B cell (primary cell): ENCODE measurements around the gene SLC3A2. TPM values are rescaled to one million over a fixed set of nuclear protein-coding genes. Genes with fewer than 3 reads are reported as not detected.

Experiments used
- ATAC-seq: fragments of 200-7000 bp; cut with Tn5 transposase; one replicate; pipeline ENCODE4 v1.10.0; 2021; ENCODE audit warnings: low read depth, mild to moderate bottlenecking, moderate number of reproducible peaks, moderate library complexity
- CTCF ChIA-PET: fragments of 350-600 bp; sonication (Branson Sonifier 250); formaldehyde crosslinking; loops from one replicate; lab custom pipeline; 2021; ENCODE audit warnings: antibody characterized with exemption, inconsistent platforms; lab: Charles Lee
- POLR2A ChIA-PET: fragments of 350-600 bp; sonication (Branson Sonifier 250); formaldehyde crosslinking; loops from one replicate; lab custom pipeline; 2021; ENCODE audit warnings: antibody characterized with exemption; lab: Charles Lee
- DNase-seq: peaks from one replicate; pipeline ENCODE4 v3.0.0; 2013
- H2AFZ ChIP-seq: 2 replicates; pipeline ENCODE4 v1.6.1; 2012; ENCODE audit warnings: mild to moderate bottlenecking, low read depth, low read length; ENCODE audit not compliant: insufficient read depth, poor library complexity, severe bottlenecking
- H3K27ac ChIP-seq, 2 donors: 1 replicate in 1 of 2; 2 replicates in 1 of 2; pipeline ENCODE4 v1.5.1; 2012 to 2013; ENCODE audit warnings: low read length in 2 of 2, mild to moderate bottlenecking in 2 of 2, moderate library complexity in 1 of 2
- H3K27me3 ChIP-seq, 4 experiments: fragments of 200-600 bp in 1 of 4; sonication (generic) in 1 of 4; replicated peaks in 1 of 4; 1 replicate in 2 of 4; 2 replicates in 2 of 4; pipeline versions ENCODE4 v1.6.1 to v1.7.0; 2013 to 2016; ENCODE audit warnings: low read length in 3 of 4, mild to moderate bottlenecking in 2 of 4, mixed read lengths in 1 of 4, moderate library complexity in 1 of 4; ENCODE audit not compliant: insufficient read depth in 4 of 4, control insufficient read depth in 3 of 4; ENCODE audit errors: control extremely low read depth in 1 of 4
- H3K36me3 ChIP-seq, 2 experiments: replicated peaks in 1 of 2; 1 replicate in 1 of 2; 2 replicates in 1 of 2; pipeline versions ENCODE4 v1.6.1 to v1.7.1; 2013; ENCODE audit warnings: low read length in 1 of 2; ENCODE audit not compliant: insufficient read depth in 2 of 2, control insufficient read depth in 1 of 2; ENCODE audit errors: control extremely low read depth in 1 of 2, extremely low read depth in 1 of 2
- H3K4me1 ChIP-seq, 2 donors: fragments of 200-600 bp in 1 of 2; sonication (generic) in 1 of 2; 1 replicate in 1 of 2; 2 replicates in 1 of 2; pipeline versions ENCODE4 v1.5.1 to v1.6.1; 2013 to 2017; ENCODE audit warnings: low read length in 2 of 2; ENCODE audit not compliant: control insufficient read depth in 2 of 2, insufficient read depth in 2 of 2
- H3K4me2 ChIP-seq: replicated peaks from 2 replicates; pipeline ENCODE3; 2012; ENCODE audit warnings: mild to moderate bottlenecking, low read depth, low read length; ENCODE audit not compliant: poor library complexity, severe bottlenecking
- H3K4me3 ChIP-seq, 5 experiments: fragments of 200-600 bp in 1 of 5; sonication (generic) in 1 of 5; 1 replicate in 3 of 5; 2 replicates in 2 of 5; pipeline versions ENCODE4 v1.5.1 to v1.7.0; 2011 to 2016; ENCODE audit warnings: low read length in 4 of 5, mild to moderate bottlenecking in 4 of 5, low read depth in 2 of 5, control low read depth in 1 of 5, moderate library complexity in 1 of 5; ENCODE audit not compliant: insufficient read depth in 1 of 5; ENCODE audit errors: control extremely low read depth in 1 of 5, extremely low read depth in 1 of 5
- H3K79me2 ChIP-seq: fragments of 200-600 bp; sonication (generic); one replicate; pipeline ENCODE4 v1.6.0; 2016; ENCODE audit warnings: low read length; ENCODE audit not compliant: control insufficient read depth, insufficient read depth
- H3K9ac ChIP-seq: fragments of 200-600 bp; sonication (generic); 2 replicates; pipeline ENCODE4 v1.6.1; 2017; ENCODE audit warnings: mild to moderate bottlenecking, low read length, moderate library complexity
- H3K9me3 ChIP-seq, 3 donors: one replicate each; pipeline versions ENCODE4 v1.6.1 to v1.7.1; 2013; ENCODE audit warnings: low read length in 2 of 3; ENCODE audit not compliant: control insufficient read depth in 2 of 3, insufficient read depth in 1 of 3; ENCODE audit errors: control extremely low read depth in 1 of 3
- H4K20me1 ChIP-seq: 2 replicates; pipeline ENCODE4 v1.6.0; 2012; ENCODE audit warnings: mild to moderate bottlenecking, low read length; ENCODE audit not compliant: insufficient read depth, control insufficient read depth, poor library complexity, severe bottlenecking
- H3K27ac Mint-ChIP-seq: one replicate; pipeline ENCODE4 v1.8.0; 2021; ENCODE audit warnings: mixed read lengths
- H3K27me3 Mint-ChIP-seq: one replicate; pipeline ENCODE4 v1.8.0; 2021; ENCODE audit warnings: mixed read lengths
- H3K4me1 Mint-ChIP-seq: one replicate; pipeline ENCODE4 v1.8.0; 2021; ENCODE audit warnings: mixed read lengths
- H3K4me3 Mint-ChIP-seq: one replicate; pipeline ENCODE4 v1.8.0; 2021; ENCODE audit warnings: mixed read lengths
- H3K9me3 Mint-ChIP-seq: one replicate; pipeline ENCODE4 v1.8.0; 2022; ENCODE audit warnings: mixed read lengths; ENCODE audit not compliant: insufficient read depth
- EZH2 ChIP-seq: IDR thresholded peaks from 2 replicates; pipeline ENCODE4 v1.6.1; 2012; ENCODE audit warnings: borderline replicate concordance, low read depth, mild to moderate bottlenecking, moderate library complexity, low read length; ENCODE audit not compliant: insufficient read depth, poor library complexity, severe bottlenecking
- WGBS: methylation state at CpG from one replicate; pipeline ENCODE4 v1.1.5; 2013; ENCODE audit warnings: missing lambda C conversion rate; ENCODE audit not compliant: insufficient coverage; 5-methylcytosine and 5-hydroxymethylcytosine counted together
- intact Hi-C: fragments of 100-400 bp; cut with micrococcal nuclease; formaldehyde crosslinking; loops from one replicate; pipeline ENCODE4 v1.10.0; 2022
- polyA plus RNA-seq: library from polyadenylated mRNA; depleted of rRNA; stranded (reverse); fragments of >200 nt; gene quantifications from 2 replicates; pipeline ENCODE4 v1.2.3, GENCODE V29; 2012
- total RNA-seq, 2 donors: library from RNA; stranded (reverse); fragments of 120-200 nt in 1 of 2; gene quantifications; 1 replicate in 1 of 2; 2 replicates in 1 of 2; pipeline versions ENCODE4 v1.2.3 to v1.2.4, GENCODE V29; 2013 to 2022
- TF ChIP-seq, protein P1 (sequence below): fragments of 200-600 bp; IDR thresholded peaks from one replicate; pipeline ENCODE4 v1.8.0; 2022; ENCODE audit warnings: antibody characterized with exemption, mild to moderate bottlenecking

Gene SLC3A2
- total and polyA plus RNA-seq, 2 donors (not counting 1 experiment from before 2014, with no cell fraction given) = 92.0 to 148 TPM

DNA sequence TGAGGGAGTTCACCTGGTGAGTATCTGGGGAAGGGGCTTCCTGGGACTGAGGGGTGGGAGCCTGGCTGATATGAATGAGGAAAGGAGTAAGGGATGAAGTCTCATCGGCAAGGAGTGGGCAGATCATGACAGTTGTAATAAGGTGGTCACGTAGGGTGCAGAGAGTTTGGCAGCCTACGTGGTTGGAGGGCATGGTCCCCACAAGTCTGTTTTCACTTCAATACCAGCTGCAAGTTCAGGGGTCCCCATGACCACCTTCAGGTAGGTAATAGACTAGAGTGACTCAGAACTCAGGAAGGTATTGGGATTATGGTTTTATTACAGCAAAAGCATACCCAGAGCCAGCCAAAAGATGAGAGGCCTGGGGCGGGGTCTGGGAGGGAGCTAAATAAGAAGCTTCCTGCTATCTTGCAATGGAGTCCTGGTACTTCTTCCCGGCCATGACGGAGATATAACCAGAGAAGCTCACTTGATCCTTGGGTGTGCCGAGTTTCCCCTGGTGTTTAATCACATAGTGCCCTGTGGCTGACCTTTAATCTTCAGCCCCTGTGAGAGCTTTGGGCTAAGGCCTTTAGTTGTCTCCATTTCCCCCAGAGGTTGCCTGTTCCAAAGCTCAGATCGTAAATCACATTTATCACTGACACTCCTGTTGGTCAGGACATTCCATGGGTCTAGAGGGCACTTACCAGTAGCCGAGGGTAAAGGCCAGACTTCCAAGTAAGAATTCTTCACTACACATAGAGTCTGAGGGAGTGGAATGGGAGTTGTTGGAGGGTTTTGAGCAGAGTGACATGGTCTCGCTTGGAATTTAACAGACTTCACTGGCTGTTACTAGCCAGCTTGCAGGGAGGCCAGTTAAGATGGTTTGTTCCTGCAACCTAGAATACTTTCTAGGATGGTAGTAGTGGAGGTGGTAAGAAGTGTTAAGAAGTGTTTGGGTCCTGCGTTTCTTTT, 9.1 kb downstream of the SLC3A2 start:
- H3K4me1 Mint-ChIP-seq = no peaks in the 10 kb centered on the region
- Histone ChIP-seq H2AFZ (no peak overlapping the region), H3K4me1 (no peaks in the 10 kb centered on the region), H3K9me3 (no peaks in the 10 kb centered on the region), H3K4me2 (no peak overlapping the region), H3K79me2 (peaks cover 7% of the 10 kb centered on the region), H3K27ac (no peak overlapping the region), H3K27me3 (no peaks in the 10 kb centered on the region), H3K36me3 (peaks cover 3 to 50% of the 10 kb centered on the region in 2 experiments), H3K9ac (no peak overlapping the region), H3K4me3 (no peak overlapping the region), H4K20me1 (peaks cover 18% of the 10 kb centered on the region)
- no peak overlapping the region for H3K27ac Mint-ChIP-seq
- DNase-seq (no peak), ATAC-seq (no peak)
- TF ChIP-seq, protein P1, sequence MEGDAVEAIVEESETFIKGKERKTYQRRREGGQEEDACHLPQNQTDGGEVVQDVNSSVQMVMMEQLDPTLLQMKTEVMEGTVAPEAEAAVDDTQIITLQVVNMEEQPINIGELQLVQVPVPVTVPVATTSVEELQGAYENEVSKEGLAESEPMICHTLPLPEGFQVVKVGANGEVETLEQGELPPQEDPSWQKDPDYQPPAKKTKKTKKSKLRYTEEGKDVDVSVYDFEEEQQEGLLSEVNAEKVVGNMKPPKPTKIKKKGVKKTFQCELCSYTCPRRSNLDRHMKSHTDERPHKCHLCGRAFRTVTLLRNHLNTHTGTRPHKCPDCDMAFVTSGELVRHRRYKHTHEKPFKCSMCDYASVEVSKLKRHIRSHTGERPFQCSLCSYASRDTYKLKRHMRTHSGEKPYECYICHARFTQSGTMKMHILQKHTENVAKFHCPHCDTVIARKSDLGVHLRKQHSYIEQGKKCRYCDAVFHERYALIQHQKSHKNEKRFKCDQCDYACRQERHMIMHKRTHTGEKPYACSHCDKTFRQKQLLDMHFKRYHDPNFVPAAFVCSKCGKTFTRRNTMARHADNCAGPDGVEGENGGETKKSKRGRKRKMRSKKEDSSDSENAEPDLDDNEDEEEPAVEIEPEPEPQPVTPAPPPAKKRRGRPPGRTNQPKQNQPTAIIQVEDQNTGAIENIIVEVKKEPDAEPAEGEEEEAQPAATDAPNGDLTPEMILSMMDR = no peak
- no peak for TF ChIP-seq EZH2
- WGBS = 88% methylated on average over 7 of the region's 11 CpGs
- POLR2A ChIA-PET = no interaction called here
- CTCF ChIA-PET = interaction anchor here (0.6 to 1.3 kb wide), 2 partner anchors 9 to 747 kb away, joined by 3 to 4 read pairs; no protein-coding TSS in a partner anchor
- H3K4me3 Mint-ChIP-seq = no peak overlapping the region
- peaks cover 2% of the 10 kb centered on the region for H3K27me3 Mint-ChIP-seq
- no peaks in the 10 kb centered on the region for H3K9me3 Mint-ChIP-seq
- intact Hi-C loops = no loop called here
